IPS-11a (cell line): ENCODE data around the gene CLTRN.
"Not testable (repeated sequence)": the region's sequence is repeated elsewhere in the genome, so short reads cannot be mapped to it uniquely, and the experiment has no call there.

Experiments
- H3K4me3 ChIP-seq: one replicate; pipeline ENCODE4 v1.5.1; 2013; ENCODE audit warnings: low read depth, low read length, control low read depth

Gene CLTRN

GRCh38 chrX:15664487-15665444 is at the start of gene CLTRN:
Gene CLTRN (minus strand): TSS chrX:15664805. CDS start chrX:15664775, 30 bp downstream.
- no peak within 1 kb of the TSS for H3K4me3 ChIP-seq

- H3K4me3 ChIP-seq, result not testable (repeated sequence)
Measured at GRCh38 chrX:15704273-15704672, 39.7 kb upstream of the CLTRN start.

- H3K4me3 ChIP-seq, result not testable (repeated sequence)
Measured at GRCh38 chrX:15703809-15704208, 39.2 kb upstream of the CLTRN start.

GRCh38 chrX:15702488-15703371 is 38.1 kb upstream of the CLTRN start:
- H3K4me3 ChIP-seq, result no peak overlapping the region

GRCh38 chrX:15696516-15696915 is 31.9 kb upstream of the CLTRN start:
- no peak overlapping the region for H3K4me3 ChIP-seq

GRCh38 chrX:15694941-15695451 is 30.4 kb upstream of the CLTRN start:
- no peak overlapping the region for H3K4me3 ChIP-seq

- H3K4me3 ChIP-seq, result no peak overlapping the region
Measured at GRCh38 chrX:15686818-15687685, 22.4 kb upstream of the CLTRN start.

- H3K4me3 ChIP-seq, result no peak overlapping the region
Measured at GRCh38 chrX:15683193-15683592, 18.6 kb upstream of the CLTRN start.

GRCh38 chrX:15681433-15681832 is 16.8 kb upstream of the CLTRN start:
- no peak overlapping the region for H3K4me3 ChIP-seq

GRCh38 chrX:15680401-15680800 is 15.8 kb upstream of the CLTRN start:
- H3K4me3 ChIP-seq, result no peak overlapping the region

GRCh38 chrX:15679246-15679645 is 14.6 kb upstream of the CLTRN start:
- no peak overlapping the region for H3K4me3 ChIP-seq

- H3K4me3 ChIP-seq, result no peak overlapping the region
Measured at GRCh38 chrX:15678339-15678738, 13.7 kb upstream of the CLTRN start.

- H3K4me3 ChIP-seq, result no peak overlapping the region
Measured at GRCh38 chrX:15676886-15677285, 12.3 kb upstream of the CLTRN start.

GRCh38 chrX:15675490-15675921 is 10.9 kb upstream of the CLTRN start:
- H3K4me3 ChIP-seq, result peak overlapping the region; percentile 92

- H3K4me3 ChIP-seq, result peak overlapping the region; percentile 92
Measured at GRCh38 chrX:15674841-15675489, 10.4 kb upstream of the CLTRN start.

- peak overlapping the region; percentile 92 for H3K4me3 ChIP-seq
Measured at GRCh38 chrX:15674514-15674840, 9.9 kb upstream of the CLTRN start.

GRCh38 chrX:15673970-15674369 is 9.4 kb upstream of the CLTRN start:
- peak overlapping the region; percentile 92 for H3K4me3 ChIP-seq

GRCh38 chrX:15672881-15673280 is 8.3 kb upstream of the CLTRN start:
- no peak overlapping the region for H3K4me3 ChIP-seq

GRCh38 chrX:15663439-15663838 is 1.2 kb downstream of the CLTRN start:
- H3K4me3 ChIP-seq, result no peak overlapping the region

GRCh38 chrX:15654804-15655203 is 9.8 kb downstream of the CLTRN start:
- H3K4me3 ChIP-seq, result not testable (repeated sequence)
